Jurkat, Clone E6-1 (cell line): ENCODE results near the gene TSEN54.

Experiments used
- DNase-seq: peaks from one replicate; pipeline ENCODE4 v3.0.0-alpha.2; 2011; ENCODE audit warnings: low read depth, low spot score
- H3K4me3 ChIP-seq: 2 replicates; pipeline ENCODE4 v1.5.1; 2011; ENCODE audit warnings: mild to moderate bottlenecking, low read length, control low read depth, moderate library complexity

The TSEN54 gene

GRCh38 chr17:75486951-75487350, 29.4 kb upstream of the TSEN54 start:
- no peak for DNase-seq
- peak overlapping the region; percentile 51 for H3K4me3 ChIP-seq

GRCh38 chr17:75487351-75488070, 28.8 kb upstream of the TSEN54 start:
- H3K4me3 ChIP-seq, result peak overlapping the region; percentile 51

GRCh38 chr17:75488693-75489510, 27.4 kb upstream of the TSEN54 start:
- DNase-seq, result no peak
- H3K4me3 ChIP-seq, result no peak overlapping the region

More at GRCh38 chr17:75487351-75488070, 28.8 kb upstream of the TSEN54 start:
- DNase-seq, result peak; percentile 91

DNA sequence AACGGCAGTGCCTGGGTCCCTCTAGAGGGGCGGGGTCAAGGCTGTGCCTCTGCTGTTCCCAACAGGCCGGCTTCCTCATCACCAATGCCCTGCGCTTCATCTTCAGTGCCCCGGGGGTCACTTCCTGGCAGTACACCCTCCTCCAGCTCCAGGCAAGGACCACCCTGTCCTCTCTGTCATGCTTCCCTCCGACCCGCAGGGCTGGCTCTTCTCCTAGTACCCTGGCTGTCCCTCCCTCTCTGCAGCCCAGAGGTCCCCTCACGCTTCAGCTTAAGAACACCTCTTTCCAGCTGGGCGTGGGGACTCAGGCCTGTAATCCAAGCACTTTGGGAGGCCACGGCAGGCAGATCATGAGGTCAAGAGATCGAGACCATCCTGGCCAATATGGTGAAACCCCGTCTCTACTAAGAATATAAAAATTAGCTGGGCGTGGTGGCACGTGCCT, 26.8 kb upstream of the TSEN54 start:
- H3K4me3 ChIP-seq, result no peak overlapping the region
- DNase-seq, result no peak

DNA sequence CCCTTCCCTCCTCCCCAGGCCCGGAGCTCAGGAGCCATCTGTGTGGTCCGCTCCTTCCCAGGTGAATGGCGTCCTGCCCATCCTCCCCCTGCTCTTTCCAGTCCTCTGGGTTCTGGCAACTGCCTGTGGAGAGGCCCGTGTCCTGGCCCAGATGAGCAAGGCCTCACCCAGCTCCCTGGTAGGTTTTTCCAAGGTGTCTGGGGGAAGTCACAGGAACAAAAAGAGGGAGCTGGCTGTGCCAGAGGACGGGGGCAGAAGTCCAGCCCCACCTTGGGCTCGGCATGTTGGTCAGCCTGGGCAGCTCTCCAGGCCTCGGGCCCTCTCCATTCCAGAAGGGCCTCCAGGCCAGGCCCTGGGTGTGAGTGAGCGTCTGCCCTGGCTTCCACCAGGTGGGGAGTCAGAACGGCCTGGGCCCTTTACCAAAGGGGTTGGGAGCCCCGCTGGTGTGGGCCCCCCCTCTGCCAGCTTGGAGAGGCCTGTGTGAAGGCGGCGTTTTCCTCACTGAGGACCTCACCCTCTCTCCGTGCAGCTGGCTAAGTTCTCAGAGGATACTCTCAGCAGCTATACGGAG, 26.1 kb upstream of the TSEN54 start:
- DNase-seq, result no peak
- H3K4me3 ChIP-seq, result no peak overlapping the region

GRCh38 chr17:75490953-75491649, 25.2 kb upstream of the TSEN54 start:
- no peak for DNase-seq
- H3K4me3 ChIP-seq, result no peak overlapping the region

DNA sequence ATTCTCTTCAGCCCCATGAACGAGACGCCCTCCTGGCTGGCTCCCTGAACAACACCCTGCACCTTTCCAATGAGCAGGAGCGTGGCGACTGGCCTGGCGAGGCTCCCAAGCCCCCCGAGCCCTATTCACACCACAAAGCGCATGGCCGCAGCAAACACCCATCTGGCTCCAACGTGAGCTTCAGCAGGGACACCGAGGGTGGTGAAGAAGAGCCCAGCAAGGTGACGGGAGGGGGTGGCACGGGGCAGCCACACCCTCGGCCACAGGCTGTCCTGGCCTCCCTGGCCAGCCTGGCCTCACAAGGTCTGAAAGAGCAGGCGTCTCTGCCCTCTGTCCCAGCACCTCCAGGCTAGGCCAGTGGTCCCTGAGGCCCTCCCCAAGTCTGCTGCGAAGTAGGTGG, 24.6 kb upstream of the TSEN54 start:
- H3K4me3 ChIP-seq, result no peak overlapping the region
- no peak for DNase-seq

DNA sequence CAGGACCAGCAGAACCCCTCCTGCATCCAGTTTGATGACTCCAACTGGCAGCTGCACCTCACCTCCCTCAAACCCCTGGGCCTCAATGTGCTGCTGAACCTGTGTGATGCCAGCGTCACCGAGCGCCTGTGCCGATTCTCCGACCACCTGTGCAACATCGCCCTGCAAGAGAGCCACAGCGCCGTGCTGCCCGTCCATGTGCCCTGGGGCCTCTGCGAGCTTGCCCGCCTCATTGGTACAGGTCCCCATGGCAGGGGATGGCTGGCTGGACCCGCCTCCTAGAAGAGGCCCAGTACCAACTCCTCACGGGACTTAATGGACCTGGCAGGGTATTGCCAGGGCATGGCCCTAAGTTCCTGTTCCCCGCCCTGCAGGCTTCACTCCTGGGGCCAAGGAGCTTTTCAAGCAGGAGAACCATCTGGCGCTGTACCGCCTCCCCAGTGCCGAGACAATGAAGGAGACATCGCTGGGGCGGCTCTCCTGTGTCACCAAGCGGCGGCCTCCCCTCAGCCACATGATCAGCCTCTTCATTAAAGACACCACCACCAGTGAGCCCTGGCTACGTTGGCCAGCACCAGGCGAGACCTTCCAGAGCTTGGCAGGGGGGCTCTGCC, 23.7 kb upstream of the TSEN54 start:
- DNase-seq, result no peak
- H3K4me3 ChIP-seq, result no peak overlapping the region

- H3K4me3 ChIP-seq, result no peak overlapping the region
- DNase-seq, result no peak
These were observed 22.7 kb upstream of the TSEN54 start for GRCh38 chr17:75493476-75494129.

DNA sequence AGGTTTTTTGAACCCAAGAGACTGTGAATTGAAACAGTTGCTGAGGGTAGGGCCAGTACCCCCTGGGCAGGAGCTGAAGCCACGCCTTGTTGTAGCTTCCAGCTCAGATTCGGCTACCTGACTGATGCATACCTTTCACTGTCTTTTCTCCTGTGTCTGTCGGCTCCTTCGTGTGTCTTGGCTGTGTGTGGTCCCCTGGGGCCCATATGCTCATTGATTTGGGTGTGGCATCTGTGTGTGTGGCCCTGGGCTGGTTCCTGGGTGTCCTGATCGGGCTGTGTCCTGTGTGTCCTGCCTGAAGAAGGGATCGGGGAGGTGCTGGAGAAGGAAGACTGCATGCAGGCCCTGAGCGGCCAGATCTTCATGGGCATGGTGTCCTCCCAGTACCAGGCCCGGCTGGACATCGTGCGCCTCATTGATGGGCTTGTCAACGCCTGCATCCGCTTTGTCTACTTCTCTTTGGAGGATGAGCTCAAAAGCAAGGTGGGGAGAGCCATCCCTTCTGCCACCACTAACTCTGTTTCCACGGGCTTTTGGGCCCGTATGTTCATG, 21.9 kb upstream of the TSEN54 start:
- no peak for DNase-seq

GRCh38 chr17:75496005-75496404, 20.3 kb upstream of the TSEN54 start:
- DNase-seq, result no peak
- no peak overlapping the region for H3K4me3 ChIP-seq

More for the DNA sequence above, 21.9 kb upstream of the TSEN54 start:
- no peak overlapping the region for H3K4me3 ChIP-seq

DNA sequence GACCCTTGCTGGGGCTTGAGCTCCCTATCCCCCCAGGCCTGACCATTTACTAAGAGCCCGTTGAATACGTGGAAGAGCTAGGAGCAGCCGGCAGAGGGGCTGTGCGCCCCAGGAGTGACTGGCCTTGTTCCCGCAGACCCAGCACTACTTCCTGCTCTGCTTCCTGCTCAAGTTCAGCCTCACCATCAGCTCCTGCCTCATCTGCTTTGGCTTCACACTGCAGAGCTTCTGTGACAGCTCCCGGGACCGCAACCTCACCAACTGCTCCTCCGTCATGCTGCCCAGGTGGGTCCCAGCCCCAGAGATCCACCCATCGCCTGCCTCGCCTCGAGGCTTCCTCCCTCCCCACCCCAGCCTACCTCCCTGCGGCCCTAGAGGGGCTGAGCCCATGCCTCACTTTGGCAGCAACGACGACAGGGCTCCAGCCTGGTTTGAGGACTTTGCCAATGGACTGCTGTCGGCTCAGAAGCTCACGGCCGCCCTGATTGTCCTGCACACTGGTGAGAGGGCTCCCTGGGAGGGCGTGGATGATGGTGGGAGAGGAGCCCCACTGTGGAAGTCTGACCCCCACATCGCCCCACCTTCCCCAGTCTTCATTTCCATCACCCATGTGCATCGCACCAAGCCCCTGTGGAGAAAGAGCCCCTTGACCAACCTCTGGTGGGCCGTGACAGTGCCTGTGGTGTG, 18.1 kb upstream of the TSEN54 start:
- peak overlapping the region; percentile 35 for H3K4me3 ChIP-seq
- peak; percentile 87 for DNase-seq

- no peak for DNase-seq
- peak overlapping the region; percentile 35 for H3K4me3 ChIP-seq
These were observed 17.6 kb upstream of the TSEN54 start for GRCh38 chr17:75498726-75499213.

GRCh38 chr17:75499313-75500022, 16.9 kb upstream of the TSEN54 start:
- H3K4me3 ChIP-seq, result no peak overlapping the region
- no peak for DNase-seq

DNA sequence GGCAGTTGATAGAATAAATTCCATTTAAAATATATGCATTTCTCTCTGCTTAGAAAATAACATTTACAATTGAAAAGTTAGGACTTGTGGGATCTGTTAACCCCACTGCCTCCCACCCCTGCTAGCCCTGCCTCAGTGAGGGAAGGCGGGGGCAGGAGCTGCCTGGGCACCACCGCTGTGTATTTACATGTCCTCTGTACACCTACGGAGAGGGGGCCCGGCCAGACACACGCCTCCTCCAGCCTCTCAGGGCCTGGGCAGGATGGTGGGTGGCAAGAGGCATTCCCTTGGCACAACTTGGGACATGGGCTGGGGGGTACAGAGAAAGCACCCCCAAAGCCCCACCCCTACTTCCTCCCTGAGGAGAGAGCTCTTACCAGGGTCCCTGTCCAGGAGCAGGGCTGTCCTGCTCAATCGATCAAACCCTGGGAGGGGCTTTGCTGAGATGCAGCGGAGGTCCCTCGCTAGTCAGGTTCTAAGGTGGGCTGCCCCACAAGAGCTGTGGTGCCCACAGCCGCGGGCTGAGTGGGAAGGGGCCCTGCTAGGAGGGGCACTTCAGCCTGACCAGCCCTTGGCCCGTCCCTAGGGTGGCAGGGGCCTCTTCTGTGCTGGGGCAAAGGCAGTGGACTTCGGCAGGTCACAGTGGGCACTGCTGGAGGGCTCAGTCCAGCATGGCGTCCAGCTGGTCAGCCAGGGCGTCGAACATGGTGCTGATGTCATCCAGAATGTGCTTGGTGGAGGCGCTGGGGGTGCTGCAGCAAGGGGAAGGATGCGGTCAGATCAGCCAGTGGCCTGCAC, 15.7 kb upstream of the TSEN54 start:
- no peak overlapping the region for H3K4me3 ChIP-seq
- no peak for DNase-seq

- H3K4me3 ChIP-seq, result no peak overlapping the region
- DNase-seq, result no peak
These were observed 14.8 kb upstream of the TSEN54 start for GRCh38 chr17:75501378-75502071.
